ENCODE data around the gene LACTB. TPM values are rescaled to one million over a fixed set of nuclear protein-coding genes. Genes with fewer than 3 reads are reported as not detected.

LACTB gene
- total and polyA plus RNA-seq, 4 donors = 13.2 to 25.3 (median 19.1) TPM

GRCh38 chr15:63157891-63158431 lies 36.3 kb downstream of the LACTB start:
- peak; percentile 58 for DNase-seq (ENCODE audit: low spot score)
- Histone ChIP-seq H3K27me3 (ENCODE audit: control insufficient read depth in 4 of 4, insufficient read depth in 4 of 4, low read length in 3 of 4) (no peaks in the 10 kb centered on the region), H3K9me3 (ENCODE audit: control insufficient read depth in 4 of 4, low read length in 3 of 4) (no peaks in the 10 kb centered on the region), H3K4me3 (ENCODE audit: low read depth in 1 of 3, low read length in 3 of 3) (peak overlapping the region; percentile 74 to 90 (median 88)), H3K9ac (ENCODE audit: low read depth in 1 of 2, low read length in 2 of 2) (peak overlapping the region; percentile 75 to 95), H3K27ac (ENCODE audit: low read depth in 1 of 2, low read length in 2 of 2) (peak overlapping the region; percentile 82 to 96), H3K36me3 (ENCODE audit: control insufficient read depth in 4 of 4, insufficient read depth in 3 of 4, low read depth in 1 of 4, low read length in 3 of 4) (peaks cover 0 to 4% (median under 1%) of the 10 kb centered on the region in 4 donors), H3K4me1 (ENCODE audit: control insufficient read depth in 4 of 4, insufficient read depth in 4 of 4, low read length in 3 of 4) (peaks cover 0 to 14% (median 2%) of the 10 kb centered on the region in 4 donors)
- 8% methylated on average over 18 of the region's 18 CpGs for WGBS
- TF ChIP-seq SP1 (IDR thresholded peaks at IDR 0.05) (no peak), MAX (IDR thresholded peaks at IDR 0.05) (no peak), ZBTB33 (IDR thresholded peaks at IDR 0.05) (no peak), RXRA (IDR thresholded peaks at IDR 0.05) (no peak), YY1 (IDR thresholded peaks at IDR 0.05) (no peak), TAF1 (conservative IDR thresholded peaks at IDR 0.05) (no peak), ATF3 (IDR thresholded peaks at IDR 0.05) (no peak), RAD21 (IDR thresholded peaks at IDR 0.05) (no peak), NR2F2 (IDR thresholded peaks at IDR 0.05) (no peak), GABPA (IDR thresholded peaks at IDR 0.05 in 1 of 2, conservative IDR thresholded peaks at IDR 0.05 in 1 of 2) (no peak), CTCF (IDR thresholded peaks at IDR 0.05; ENCODE audit: low read depth, low read length, missing input control) (no peak), REST (IDR thresholded peaks at IDR 0.05) (no peak), EGR1 (IDR thresholded peaks at IDR 0.05; ENCODE audit: low read depth in 2 of 2) (no peak), HNF4G (IDR thresholded peaks at IDR 0.05) (no peak), FOXA2 (IDR thresholded peaks at IDR 0.05) (no peak), JUND (IDR thresholded peaks at IDR 0.05) (no peak), HNF4A (conservative IDR thresholded peaks at IDR 0.05) (no peak), FOXA1 (IDR thresholded peaks at IDR 0.05) (no peak)
